Peyer's patch (tissue), 4 donors: Measurements from ENCODE around the gene PRF1. TPM values are rescaled to one million over a fixed set of nuclear protein-coding genes. Genes with fewer than 3 reads are reported as not detected.

Source experiments
- DNase-seq, 3 donors: peaks; one replicate each; pipeline ENCODE4 v3.0.0-alpha.2; 2017 to 2019
- H3K27ac ChIP-seq, 4 donors: fragments of 200-600 bp; sonication (generic); one replicate each; pipeline ENCODE4 v1.5.1; 2016 to 2019
- H3K27me3 ChIP-seq, 2 donors: fragments of 200-600 bp; sonication (generic); one replicate each; pipeline ENCODE4 v1.5.1; 2019
- H3K36me3 ChIP-seq, 3 donors: fragments of 200-600 bp; sonication (generic); one replicate each; pipeline ENCODE4 v1.5.1; 2016 to 2019
- H3K4me1 ChIP-seq, 4 donors: fragments of 200-600 bp; sonication (generic); one replicate each; pipeline ENCODE4 v1.5.1; 2016 to 2019
- H3K4me3 ChIP-seq, 4 donors: fragments of 200-600 bp; sonication (generic); 1 replicate in 3 of 4; 2 replicates in 1 of 4; pipeline ENCODE4 v1.5.1; 2016 to 2019; ENCODE audit warnings: mild to moderate bottlenecking in 1 of 4
- H3K9me3 ChIP-seq, 4 donors: fragments of 200-600 bp; sonication (generic); one replicate each; pipeline ENCODE4 v1.5.1; 2016 to 2019; ENCODE audit warnings: mild to moderate bottlenecking in 1 of 4
- POLR2A ChIP-seq, 2 donors: fragments of 450-650 bp; IDR thresholded peaks; one replicate each; pipeline ENCODE4 v1.5.1; 2017; ENCODE audit warnings: antibody characterized with exemption in 2 of 2, mild to moderate bottlenecking in 2 of 2, moderate library complexity in 2 of 2
- total RNA-seq, 4 donors: library from RNA; depleted of rRNA; stranded (reverse); fragments of >200 nt; gene quantifications; one replicate each; pipeline ENCODE4 v1.1.0, GENCODE V29; 2016
- TF ChIP-seq, protein P1 (sequence below), 6 experiments: fragments of 450-650 bp in 4 of 6; fragments of 200-600 bp in 2 of 6; sonication (generic) in 1 of 6; IDR thresholded peaks; one replicate each; pipeline ENCODE4 v1.5.1; 2017 to 2019; ENCODE audit warnings: antibody characterized with exemption in 6 of 6, mild to moderate bottlenecking in 3 of 6, moderate library complexity in 1 of 6

The PRF1 gene
- total RNA-seq, 4 donors from 2014 or later = 4.6 to 12.4 (median 6.3) TPM

DNA sequence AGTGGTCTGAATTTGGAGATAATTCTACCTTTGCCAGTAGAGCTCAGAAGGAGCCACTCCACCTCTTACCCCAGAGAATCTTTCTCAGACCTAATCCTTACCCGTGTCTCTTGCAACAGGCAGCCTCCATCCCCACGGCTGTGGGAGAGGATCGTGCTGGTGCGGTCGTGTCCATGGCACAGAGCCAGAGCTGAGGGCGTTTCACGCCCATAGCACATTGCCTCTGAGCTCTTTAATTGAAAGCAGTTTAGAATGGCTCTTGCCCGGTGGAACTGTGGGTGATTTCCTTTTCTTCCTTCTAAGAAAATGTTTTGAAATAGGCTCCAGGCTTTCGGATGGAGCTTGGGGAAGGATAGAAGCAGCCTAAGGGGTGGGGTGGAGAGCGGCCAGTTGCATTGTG is 41.5 kb downstream of the PRF1 start:
- Histone ChIP-seq H3K4me3 (no peak overlapping the region), H3K27me3 (no peaks in the 10 kb centered on the region), H3K4me1 (peaks cover 0 to 29% (median 0%) of the 10 kb centered on the region in 4 donors), H3K36me3 (peaks cover 0 to 5% (median 0%) of the 10 kb centered on the region in 3 donors), H3K9me3 (no peaks in the 10 kb centered on the region), H3K27ac (no peak overlapping the region)
- no peak for DNase-seq
- no peak for TF ChIP-seq POLR2A (IDR thresholded peaks at IDR 0.05)
- TF ChIP-seq, protein P1, sequence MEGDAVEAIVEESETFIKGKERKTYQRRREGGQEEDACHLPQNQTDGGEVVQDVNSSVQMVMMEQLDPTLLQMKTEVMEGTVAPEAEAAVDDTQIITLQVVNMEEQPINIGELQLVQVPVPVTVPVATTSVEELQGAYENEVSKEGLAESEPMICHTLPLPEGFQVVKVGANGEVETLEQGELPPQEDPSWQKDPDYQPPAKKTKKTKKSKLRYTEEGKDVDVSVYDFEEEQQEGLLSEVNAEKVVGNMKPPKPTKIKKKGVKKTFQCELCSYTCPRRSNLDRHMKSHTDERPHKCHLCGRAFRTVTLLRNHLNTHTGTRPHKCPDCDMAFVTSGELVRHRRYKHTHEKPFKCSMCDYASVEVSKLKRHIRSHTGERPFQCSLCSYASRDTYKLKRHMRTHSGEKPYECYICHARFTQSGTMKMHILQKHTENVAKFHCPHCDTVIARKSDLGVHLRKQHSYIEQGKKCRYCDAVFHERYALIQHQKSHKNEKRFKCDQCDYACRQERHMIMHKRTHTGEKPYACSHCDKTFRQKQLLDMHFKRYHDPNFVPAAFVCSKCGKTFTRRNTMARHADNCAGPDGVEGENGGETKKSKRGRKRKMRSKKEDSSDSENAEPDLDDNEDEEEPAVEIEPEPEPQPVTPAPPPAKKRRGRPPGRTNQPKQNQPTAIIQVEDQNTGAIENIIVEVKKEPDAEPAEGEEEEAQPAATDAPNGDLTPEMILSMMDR (IDR thresholded peaks at IDR 0.05) = no peak

DNA sequence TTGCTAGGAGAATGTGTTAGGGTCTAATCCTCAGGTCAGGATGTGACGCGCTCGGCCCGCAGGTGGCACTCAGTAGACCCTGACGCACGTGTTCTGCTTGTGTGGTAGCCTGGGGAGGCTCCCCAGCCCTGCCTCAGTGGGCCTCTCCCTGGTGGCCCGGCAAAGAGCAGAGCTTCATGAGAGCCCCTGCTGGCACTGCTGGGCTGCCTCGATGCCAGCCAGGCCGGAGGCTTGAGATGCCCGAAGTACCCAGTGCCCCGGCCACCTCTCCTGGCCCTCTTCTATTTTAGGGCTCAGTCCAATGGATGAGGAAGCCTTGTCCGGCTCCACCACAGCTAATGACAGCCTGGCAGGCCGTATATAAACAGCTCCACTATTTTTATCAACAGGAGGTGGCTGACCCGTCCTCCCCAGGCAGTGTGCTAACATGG is 42.0 kb downstream of the PRF1 start:
- no peak overlapping the region for H3K27ac ChIP-seq
- H3K4me1 ChIP-seq = peaks cover 0 to 29% (median 0%) of the 10 kb centered on the region in 4 donors
- no peak overlapping the region for H3K4me3 ChIP-seq
- H3K9me3 ChIP-seq = no peaks in the 10 kb centered on the region
- no peaks in the 10 kb centered on the region for H3K27me3 ChIP-seq
- H3K36me3 ChIP-seq = peaks cover 0 to 5% (median 0%) of the 10 kb centered on the region in 3 donors
- TF ChIP-seq, protein P1 (IDR thresholded peaks at IDR 0.05) = no peak
- no peak for TF ChIP-seq POLR2A (IDR thresholded peaks at IDR 0.05)
- no peak for DNase-seq

DNA sequence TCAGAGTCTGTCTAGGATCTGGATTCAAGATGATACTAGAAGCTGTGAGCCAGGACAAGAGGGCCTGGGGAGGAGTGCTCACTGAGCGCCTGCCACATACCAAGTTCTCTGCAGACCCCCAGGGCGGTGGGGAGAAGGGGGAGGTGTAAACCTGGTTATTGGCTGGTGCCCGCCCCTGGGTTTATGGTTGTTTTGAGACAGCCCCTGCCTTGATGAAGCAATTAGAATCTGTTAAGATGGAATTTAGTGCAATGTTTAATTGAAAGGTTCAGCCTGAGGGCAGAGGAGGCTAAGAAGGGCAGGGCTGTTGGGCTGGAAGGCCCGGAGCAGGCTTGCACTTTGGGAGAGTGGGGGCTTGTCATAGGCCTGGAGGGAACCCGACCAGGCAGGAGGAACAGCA is 42.7 kb downstream of the PRF1 start:
- TF ChIP-seq POLR2A (IDR thresholded peaks at IDR 0.05) = no peak
- TF ChIP-seq, protein P1 (IDR thresholded peaks at IDR 0.05) = no peak
- H3K27ac ChIP-seq = no peak overlapping the region

DNA sequence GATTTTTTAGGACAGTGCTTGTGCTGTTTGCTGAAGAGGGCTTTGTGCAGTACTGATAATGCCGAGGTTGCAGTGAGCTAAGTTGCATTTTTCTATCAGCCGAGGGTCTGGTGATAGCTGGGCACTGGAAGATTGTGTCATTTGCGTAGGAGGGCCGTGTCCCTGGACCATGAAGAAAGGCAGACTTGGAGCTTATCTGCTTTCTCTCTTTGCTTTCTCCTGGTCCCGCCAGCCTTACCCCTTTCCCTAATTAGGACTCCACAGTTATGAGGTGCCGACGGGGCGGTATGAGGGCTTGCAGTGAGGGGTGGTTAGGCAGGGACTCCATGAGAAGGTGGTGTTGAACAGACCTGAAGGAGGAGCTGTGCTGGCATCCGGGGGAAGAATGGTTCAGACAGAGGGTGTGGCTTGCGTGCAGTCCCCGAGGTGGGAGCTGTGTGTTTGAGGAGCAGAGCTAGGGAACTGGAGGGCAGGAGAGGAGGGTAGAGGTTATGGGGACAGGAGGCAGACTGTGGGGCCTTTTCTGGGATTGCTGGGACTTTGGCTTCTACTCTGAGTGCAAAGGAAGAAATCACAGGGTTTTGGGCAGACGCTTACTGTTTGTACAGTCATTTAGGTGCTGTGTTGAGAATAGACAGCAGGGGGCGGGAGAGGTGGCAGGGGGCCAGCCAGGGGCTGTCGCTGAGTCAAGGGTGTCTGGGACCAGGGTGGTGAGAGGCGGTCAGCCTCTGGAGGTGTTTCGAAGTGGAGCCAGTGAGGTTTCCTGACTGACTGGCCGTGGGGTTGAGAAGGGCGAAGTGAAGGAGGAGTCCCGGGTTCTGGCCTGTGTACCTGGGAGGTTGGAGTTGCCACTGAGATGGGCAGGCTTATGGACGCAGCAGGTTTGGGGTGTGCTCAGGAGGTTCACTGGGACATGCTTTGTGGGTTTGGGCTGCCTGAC is 43.4 kb downstream of the PRF1 start:
- Histone ChIP-seq H3K27ac (peak overlapping the region in 1 of 4 donors; percentile 7), H3K4me3 (peak overlapping the region in 3 of 4 donors; percentile 17 to 33 (median 24)), H3K4me1 (peaks cover 0 to 29% (median 0%) of the 10 kb centered on the region in 4 donors), H3K27me3 (no peaks in the 10 kb centered on the region), H3K9me3 (no peaks in the 10 kb centered on the region), H3K36me3 (no peaks in the 10 kb centered on the region)
- TF ChIP-seq, protein P1 (IDR thresholded peaks at IDR 0.05) = peak in 5 of 6 experiments; percentile 29 to 60 (median 37)
- TF ChIP-seq POLR2A (IDR thresholded peaks at IDR 0.05) = peak in 1 of 2 donors; percentile 6
- peak; percentile 53 to 78 (median 64) for DNase-seq

More for the DNA sequence above, 42.7 kb downstream of the PRF1 start:
- no peak overlapping the region for H3K4me3 ChIP-seq
- no peaks in the 10 kb centered on the region for H3K27me3 ChIP-seq
- H3K9me3 ChIP-seq = no peaks in the 10 kb centered on the region
- peaks cover 0 to 29% (median 0%) of the 10 kb centered on the region in 4 donors for H3K4me1 ChIP-seq
- peaks cover 0 to 5% (median 0%) of the 10 kb centered on the region in 3 donors for H3K36me3 ChIP-seq
- DNase-seq = no peak

DNA sequence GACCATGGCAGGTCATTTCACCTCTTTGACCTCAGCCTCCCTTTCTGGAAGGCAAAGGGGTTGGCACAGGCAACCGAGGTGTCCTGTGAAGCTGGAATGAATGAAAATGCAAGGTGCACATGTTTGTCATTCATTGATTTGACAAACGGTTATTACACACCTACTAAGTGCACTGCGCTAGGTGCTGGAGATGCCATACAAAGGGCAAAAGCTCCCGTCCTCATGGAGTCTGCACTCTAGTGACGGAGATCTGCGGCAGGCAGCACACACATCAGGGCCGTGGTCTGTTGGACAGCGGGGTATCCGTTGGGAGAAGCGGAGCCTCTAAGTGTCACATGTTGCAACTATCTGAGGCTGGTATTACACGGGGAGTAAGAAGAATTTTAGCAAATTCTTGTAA is 44.2 kb downstream of the PRF1 start:
- H3K27ac ChIP-seq = no peak overlapping the region
- no peak for TF ChIP-seq POLR2A (IDR thresholded peaks at IDR 0.05)
- TF ChIP-seq, protein P1 (IDR thresholded peaks at IDR 0.05) = no peak
- peaks cover 0 to 29% (median 0%) of the 10 kb centered on the region in 4 donors for H3K4me1 ChIP-seq
- H3K4me3 ChIP-seq = no peak overlapping the region
- no peak for DNase-seq
- H3K9me3 ChIP-seq = no peaks in the 10 kb centered on the region
- no peaks in the 10 kb centered on the region for H3K36me3 ChIP-seq
- no peaks in the 10 kb centered on the region for H3K27me3 ChIP-seq
